ENCODE results near the gene CRYZL1. TPM values are rescaled to one million over a fixed set of nuclear protein-coding genes. Genes with fewer than 3 reads are reported as not detected.
"Not testable (repeated sequence)": the region's sequence is repeated elsewhere in the genome, so short reads cannot be mapped to it uniquely, and the experiment has no call there.

CRYZL1 gene
- total RNA-seq, 5 donors from 2014 or later (not counting 1 experiment from before 2014, with no cell fraction given) = 26.5 to 58.3 (median 47.8) TPM

DNA sequence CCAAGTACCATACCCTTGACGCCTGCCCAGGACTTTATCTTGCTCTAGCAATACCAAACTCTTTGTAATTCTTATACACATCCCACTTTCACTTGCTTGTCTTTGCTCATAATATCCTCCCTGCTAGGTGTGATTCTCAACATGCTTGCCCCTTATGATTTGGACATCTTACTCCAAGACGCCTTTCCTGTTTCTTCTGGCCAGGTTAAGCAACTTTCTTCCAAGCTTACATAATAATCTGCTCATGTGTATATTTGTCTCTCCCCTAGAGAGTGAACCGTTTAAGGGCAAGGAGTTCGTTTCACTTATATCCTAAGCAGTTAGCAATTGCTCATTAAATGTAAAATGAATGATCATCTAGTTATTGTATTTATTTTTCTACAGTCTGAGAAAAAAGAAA, 21.8 kb downstream of the CRYZL1 start:
- no peaks in the 10 kb centered on the region for H3K4me1 ChIP-seq (ENCODE audit: control insufficient read depth in 1 of 2, extremely low read depth in 1 of 2, insufficient read depth in 2 of 2, low read length in 2 of 2)
- no peaks in the 10 kb centered on the region for H3K27me3 ChIP-seq (replicated peaks in 1 of 2; ENCODE audit: control insufficient read depth in 2 of 2, extremely low read depth in 1 of 2, insufficient read depth in 2 of 2, low read length in 1 of 2)
- H3K4me1 Mint-ChIP-seq = no peaks in the 10 kb centered on the region
- H3K27ac Mint-ChIP-seq = no peak overlapping the region
- peaks cover 37% of the 10 kb centered on the region for H3K36me3 Mint-ChIP-seq
- H3K36me3 ChIP-seq (ENCODE audit: control insufficient read depth in 2 of 2, extremely low read depth in 1 of 2, insufficient read depth in 1 of 2, low read length in 1 of 2) = peaks cover 0 to 17% of the 10 kb centered on the region in 2 donors
- no peak overlapping the region for H3K4me3 ChIP-seq (ENCODE audit: control insufficient read depth in 1 of 2, extremely low read depth in 1 of 2, low read length in 1 of 2)
- no peak overlapping the region for H3K27ac ChIP-seq (ENCODE audit: low read length)
- no peaks in the 10 kb centered on the region for H3K27me3 Mint-ChIP-seq
- DNase-seq = no peak
- no peaks in the 10 kb centered on the region for H3K9me3 Mint-ChIP-seq
- POLR2A ChIA-PET = interaction anchor here in 1 of 2 donors (0.6 kb wide), 2 partner anchors 8 to 23 kb away, joined by 3 read pairs; no protein-coding TSS in a partner anchor
- no peak for ATAC-seq (replicated peaks in 1 of 4)
- CTCF ChIA-PET = interaction anchor here (0.6 to 2.6 kb wide), 5 partner anchors 13 to 1711 kb away, joined by 3 to 13 read pairs (median 4); no protein-coding TSS in a partner anchor
- WGBS (ENCODE audit: insufficient coverage) = 100% methylated on average over 1 of the region's 4 CpGs
- H3K9me3 ChIP-seq = no peaks in the 10 kb centered on the region
- no peak overlapping the region for H3K4me3 Mint-ChIP-seq

- POLR2A ChIA-PET = no interaction called here
- Mint-ChIP-seq H3K36me3 (peaks cover 37% of the 10 kb centered on the region), H3K4me1 (no peaks in the 10 kb centered on the region), H3K27ac (peak overlapping the region in 1 of 2 donors; percentile 3), H3K27me3 (no peaks in the 10 kb centered on the region), H3K9me3 (no peaks in the 10 kb centered on the region), H3K4me3 (no peak overlapping the region)
- 100% methylated on average over 1 of the region's 2 CpGs for WGBS (ENCODE audit: insufficient coverage)
- H3K4me1 ChIP-seq (ENCODE audit: control insufficient read depth in 1 of 2, extremely low read depth in 1 of 2, insufficient read depth in 2 of 2, low read length in 2 of 2) = no peaks in the 10 kb centered on the region
- CTCF ChIA-PET = no interaction called here
- no peaks in the 10 kb centered on the region for H3K27me3 ChIP-seq (replicated peaks in 1 of 2; ENCODE audit: control insufficient read depth in 2 of 2, extremely low read depth in 1 of 2, insufficient read depth in 2 of 2, low read length in 1 of 2)
- ATAC-seq (replicated peaks in 1 of 4) (no peak), DNase-seq (no peak)
- no peak overlapping the region for H3K4me3 ChIP-seq (ENCODE audit: control insufficient read depth in 1 of 2, extremely low read depth in 1 of 2, low read length in 1 of 2)
- no peak overlapping the region for H3K27ac ChIP-seq (ENCODE audit: low read length)
- no peaks in the 10 kb centered on the region for H3K9me3 ChIP-seq
- H3K36me3 ChIP-seq (ENCODE audit: control insufficient read depth in 2 of 2, extremely low read depth in 1 of 2, insufficient read depth in 1 of 2, low read length in 1 of 2) = peaks cover 0 to 11% of the 10 kb centered on the region in 2 donors
Observed at GRCh38 chr21:33618407-33618806, 23.1 kb downstream of the CRYZL1 start.

- POLR2A ChIA-PET, H3K9me3 Mint-ChIP-seq, DNase-seq: not testable (repeated sequence)
Observed at GRCh38 chr21:33617565-33617964, 24.0 kb downstream of the CRYZL1 start.

DNA sequence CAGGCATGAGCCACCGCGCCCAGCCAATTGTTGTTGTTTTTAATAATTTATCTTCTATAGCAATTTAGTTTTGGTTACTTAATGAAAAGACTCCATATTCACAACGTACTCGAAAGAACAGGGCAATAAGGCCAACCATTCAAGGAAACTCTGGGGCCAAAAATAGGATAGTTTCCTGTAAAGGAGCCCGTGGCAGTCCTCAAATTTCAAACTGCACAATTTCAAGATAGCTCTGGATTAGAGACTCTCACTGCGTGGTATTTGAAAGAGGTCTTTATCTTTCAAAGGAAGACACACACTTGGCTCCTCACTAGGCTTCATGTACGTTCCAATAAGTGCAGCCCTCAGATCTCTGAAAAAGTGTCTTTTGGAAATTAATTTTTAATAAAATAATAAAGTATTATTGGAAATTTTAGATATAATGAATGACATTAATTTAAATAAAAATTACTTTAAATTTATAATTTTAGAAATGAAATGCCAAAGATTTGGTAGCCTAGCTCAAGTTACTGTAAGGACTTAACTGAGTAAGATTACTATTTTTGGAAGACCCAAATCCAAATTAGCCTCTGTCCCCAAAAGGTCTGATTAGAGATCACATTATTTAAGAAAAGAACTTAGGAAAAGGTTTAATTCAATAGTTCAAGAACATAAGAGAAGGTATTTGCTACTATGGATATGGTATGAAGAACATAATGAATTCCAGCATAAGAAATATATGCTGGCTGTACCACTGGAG, 30.4 kb downstream of the CRYZL1 start:
- POLR2A ChIA-PET = no interaction called here

More at GRCh38 chr21:33617565-33617964, 24.0 kb downstream of the CRYZL1 start:
- H3K27ac Mint-ChIP-seq; H3K36me3 ChIP-seq (ENCODE audit: control insufficient read depth in 2 of 2, extremely low read depth in 1 of 2, insufficient read depth in 1 of 2, low read length in 1 of 2); H3K27me3 Mint-ChIP-seq; H3K27ac ChIP-seq (ENCODE audit: low read length); H3K4me3 ChIP-seq (ENCODE audit: control insufficient read depth in 1 of 2, extremely low read depth in 1 of 2, low read length in 1 of 2); ATAC-seq (replicated peaks in 1 of 4); H3K4me1 ChIP-seq (ENCODE audit: control insufficient read depth in 1 of 2, extremely low read depth in 1 of 2, insufficient read depth in 2 of 2, low read length in 2 of 2); H3K9me3 ChIP-seq; H3K4me3 Mint-ChIP-seq; H3K27me3 ChIP-seq (replicated peaks in 1 of 2; ENCODE audit: control insufficient read depth in 2 of 2, extremely low read depth in 1 of 2, insufficient read depth in 2 of 2, low read length in 1 of 2); H3K4me1 Mint-ChIP-seq: not testable (repeated sequence)
- WGBS (ENCODE audit: insufficient coverage) = 87% methylated on average over 3 of the region's 11 CpGs
- peaks cover 41% of the 10 kb centered on the region for H3K36me3 Mint-ChIP-seq
- CTCF ChIA-PET = interaction anchor here in 1 of 2 donors (0.6 kb wide), 1 partner anchor 92 kb away, joined by 8 read pairs; no protein-coding TSS in a partner anchor

GRCh38 chr21:33608559-33608958, 33.0 kb downstream of the CRYZL1 start:
- POLR2A ChIA-PET = no interaction called here
- H3K36me3 Mint-ChIP-seq = peaks cover 14% of the 10 kb centered on the region
- WGBS (ENCODE audit: insufficient coverage) = no CpG with 5 or more reads among the region's 1 CpG

More for the DNA sequence above, 30.4 kb downstream of the CRYZL1 start:
- Histone ChIP-seq H3K27me3 (replicated peaks in 1 of 2; ENCODE audit: control insufficient read depth in 2 of 2, extremely low read depth in 1 of 2, insufficient read depth in 2 of 2, low read length in 1 of 2) (no peaks in the 10 kb centered on the region), H3K9me3 (no peaks in the 10 kb centered on the region), H3K4me3 (ENCODE audit: control insufficient read depth in 1 of 2, extremely low read depth in 1 of 2, low read length in 1 of 2) (no peak overlapping the region), H3K36me3 (ENCODE audit: control insufficient read depth in 2 of 2, extremely low read depth in 1 of 2, insufficient read depth in 1 of 2, low read length in 1 of 2) (peaks cover 5 to 17% of the 10 kb centered on the region in 2 donors), H3K4me1 (ENCODE audit: control insufficient read depth in 1 of 2, extremely low read depth in 1 of 2, insufficient read depth in 2 of 2, low read length in 2 of 2) (no peaks in the 10 kb centered on the region), H3K27ac (ENCODE audit: low read length) (no peak overlapping the region)
- CTCF ChIA-PET = interaction anchor here in 1 of 2 donors (0.7 to 1.0 kb wide), 2 partner anchors 204 to 786 kb away, joined by 3 read pairs; no protein-coding TSS in a partner anchor
- ATAC-seq (replicated peaks in 1 of 4) (no peak), DNase-seq (no peak)
- Mint-ChIP-seq H3K4me3 (no peak overlapping the region), H3K9me3 (no peaks in the 10 kb centered on the region), H3K27me3 (no peaks in the 10 kb centered on the region), H3K27ac (no peak overlapping the region), H3K4me1 (no peaks in the 10 kb centered on the region), H3K36me3 (peaks cover 15% of the 10 kb centered on the region)
- WGBS (ENCODE audit: insufficient coverage) = 96% methylated on average over 3 of the region's 7 CpGs

GRCh38 chr21:33598051-33598450, 43.5 kb downstream of the CRYZL1 start:
- CTCF ChIA-PET = interaction anchor here in 1 of 2 donors (0.6 kb wide), 1 partner anchor 12 kb away, joined by 4 read pairs; no protein-coding TSS in a partner anchor
- no peak overlapping the region for H3K27ac Mint-ChIP-seq
- H3K4me3 ChIP-seq (ENCODE audit: control insufficient read depth in 1 of 2, extremely low read depth in 1 of 2, low read length in 1 of 2) = no peak overlapping the region

More at GRCh38 chr21:33608559-33608958, 33.0 kb downstream of the CRYZL1 start:
- CTCF ChIA-PET = interaction anchor here in 1 of 2 donors (1.3 kb wide), 1 partner anchor 16 kb away, joined by 4 read pairs; no protein-coding TSS in a partner anchor
- ATAC-seq (replicated peaks in 1 of 4) (no peak), DNase-seq (no peak)
- Mint-ChIP-seq H3K27ac (no peak overlapping the region), H3K4me3 (no peak overlapping the region), H3K9me3 (no peaks in the 10 kb centered on the region), H3K4me1 (peaks cover 3 to 5% (median 4%) of the 10 kb centered on the region in 3 donors), H3K27me3 (no peaks in the 10 kb centered on the region)
- Histone ChIP-seq H3K4me1 (ENCODE audit: control insufficient read depth in 1 of 2, extremely low read depth in 1 of 2, insufficient read depth in 2 of 2, low read length in 2 of 2) (no peaks in the 10 kb centered on the region), H3K36me3 (ENCODE audit: control insufficient read depth in 2 of 2, extremely low read depth in 1 of 2, insufficient read depth in 1 of 2, low read length in 1 of 2) (peaks cover 5 to 19% of the 10 kb centered on the region in 2 donors), H3K9me3 (no peaks in the 10 kb centered on the region), H3K4me3 (ENCODE audit: control insufficient read depth in 1 of 2, extremely low read depth in 1 of 2, low read length in 1 of 2) (no peak overlapping the region), H3K27me3 (replicated peaks in 1 of 2; ENCODE audit: control insufficient read depth in 2 of 2, extremely low read depth in 1 of 2, insufficient read depth in 2 of 2, low read length in 1 of 2) (no peaks in the 10 kb centered on the region), H3K27ac (ENCODE audit: low read length) (no peak overlapping the region)

More at GRCh38 chr21:33598051-33598450, 43.5 kb downstream of the CRYZL1 start:
- Mint-ChIP-seq H3K27me3 (no peaks in the 10 kb centered on the region), H3K4me1 (no peaks in the 10 kb centered on the region), H3K4me3 (no peak overlapping the region), H3K36me3 (peaks cover 31% of the 10 kb centered on the region), H3K9me3 (no peaks in the 10 kb centered on the region)
- ATAC-seq (replicated peaks in 1 of 4) = no peak
- POLR2A ChIA-PET = interaction anchor here in 1 of 2 donors (0.6 kb wide), 1 partner anchor 125 kb away, joined by 4 read pairs; no protein-coding TSS in a partner anchor
- H3K4me1 ChIP-seq (ENCODE audit: control insufficient read depth in 1 of 2, extremely low read depth in 1 of 2, insufficient read depth in 2 of 2, low read length in 2 of 2) = no peaks in the 10 kb centered on the region
- no CpG with 5 or more reads among the region's 1 CpG for WGBS (ENCODE audit: insufficient coverage)
- DNase-seq = no peak
- peaks cover 0 to 48% of the 10 kb centered on the region in 2 donors for H3K36me3 ChIP-seq (ENCODE audit: control insufficient read depth in 2 of 2, extremely low read depth in 1 of 2, insufficient read depth in 1 of 2, low read length in 1 of 2)
- H3K27ac ChIP-seq (ENCODE audit: low read length) = no peak overlapping the region
- no peaks in the 10 kb centered on the region for H3K27me3 ChIP-seq (replicated peaks in 1 of 2; ENCODE audit: control insufficient read depth in 2 of 2, extremely low read depth in 1 of 2, insufficient read depth in 2 of 2, low read length in 1 of 2)
- H3K9me3 ChIP-seq = no peaks in the 10 kb centered on the region

Data from T-cell (primary cell).